HG03575 (cell line): ENCODE data around the gene PSG7.
"Not testable (repeated sequence)": the region's sequence is repeated elsewhere in the genome, so short reads cannot be mapped to it uniquely, and the experiment has no call there.

Experiments used
- ATAC-seq: cut with Tn5 transposase; IDR thresholded peaks from one replicate; pipeline ENCODE4 v1.9.1; 2021; ENCODE audit not compliant: unreplicated experiment, insufficient number of reproducible peaks, low FRiP score; ENCODE audit errors: extremely low read depth

The PSG7 gene

GRCh38 chr19:42918377-42919069 lies 18.5 kb downstream of the PSG7 start:
- not testable (repeated sequence) for ATAC-seq

- not testable (repeated sequence) for ATAC-seq
These were observed 19.4 kb downstream of the PSG7 start, which contains the start of gene PSG6 for GRCh38 chr19:42917634-42918033. Gene PSG6 (minus strand): TSS chr19:42917894. CDS start chr19:42917792, 102 bp downstream.

GRCh38 chr19:42916931-42917330 lies 20.1 kb downstream of the PSG7 start:
- ATAC-seq: not testable (repeated sequence)

- not testable (repeated sequence) for ATAC-seq
These were observed 23.5 kb downstream of the PSG7 start for GRCh38 chr19:42913516-42913915.

GRCh38 chr19:42912941-42913340 lies 24.1 kb downstream of the PSG7 start:
- ATAC-seq: not testable (repeated sequence)

- ATAC-seq: not testable (repeated sequence)
These were observed 25.3 kb downstream of the PSG7 start for GRCh38 chr19:42911731-42912130.

- ATAC-seq: not testable (repeated sequence)
These were observed 30.8 kb downstream of the PSG7 start for GRCh38 chr19:42906162-42906561.

- not testable (repeated sequence) for ATAC-seq
These were observed 36.4 kb downstream of the PSG7 start for GRCh38 chr19:42900561-42900960.

GRCh38 chr19:42899674-42900073 lies 37.3 kb downstream of the PSG7 start:
- ATAC-seq: not testable (repeated sequence)

- not testable (repeated sequence) for ATAC-seq
These were observed 37.9 kb downstream of the PSG7 start for GRCh38 chr19:42899110-42899509.

- not testable (repeated sequence) for ATAC-seq
These were observed 38.4 kb downstream of the PSG7 start for GRCh38 chr19:42898656-42899055.

GRCh38 chr19:42897729-42898128 lies 39.3 kb downstream of the PSG7 start:
- not testable (repeated sequence) for ATAC-seq

- ATAC-seq: not testable (repeated sequence)
These were observed 46.6 kb downstream of the PSG7 start for GRCh38 chr19:42890446-42890845.

GRCh38 chr19:42887876-42888445 lies 49.0 kb downstream of the PSG7 start:
- not testable (repeated sequence) for ATAC-seq

GRCh38 chr19:42882730-42883129 lies 54.3 kb downstream of the PSG7 start:
- ATAC-seq: not testable (repeated sequence)

GRCh38 chr19:42882010-42882409 lies 55.0 kb downstream of the PSG7 start:
- not testable (repeated sequence) for ATAC-seq

GRCh38 chr19:42881279-42881678 lies 55.7 kb downstream of the PSG7 start:
- ATAC-seq: not testable (repeated sequence)

- not testable (repeated sequence) for ATAC-seq
These were observed 56.4 kb downstream of the PSG7 start for GRCh38 chr19:42880621-42881020.

GRCh38 chr19:42879613-42880012 lies 57.4 kb downstream of the PSG7 start, which contains the start of gene PSG1:
Gene PSG1 (minus strand): TSS chr19:42879713. CDS start chr19:42879581, 132 bp downstream.
- ATAC-seq: no peak

GRCh38 chr19:42876596-42876995 lies 60.4 kb downstream of the PSG7 start:
- not testable (repeated sequence) for ATAC-seq
